Lower leg skin (tissue), 3 donors: ENCODE data around the gene RAPGEF4.

Source experiments
- CTCF ChIP-seq, 3 donors: fragments of 450-650 bp; IDR thresholded peaks; one replicate each; pipeline ENCODE4 v1.5.1; 2016; ENCODE audit warnings: antibody characterized with exemption in 3 of 3, mild to moderate bottlenecking in 3 of 3, moderate library complexity in 2 of 3
- POLR2A ChIP-seq, 2 donors: fragments of 450-650 bp; IDR thresholded peaks; one replicate each; pipeline ENCODE4 v1.6.1; 2016 to 2017; ENCODE audit warnings: antibody characterized with exemption in 2 of 2, mild to moderate bottlenecking in 1 of 2, moderate library complexity in 1 of 2

GRCh38 chr2:172929644-172930043 lies 194.0 kb downstream of the RAPGEF4 start:
- TF ChIP-seq CTCF (IDR thresholded peaks at IDR 0.05), result no peak
- no peak for TF ChIP-seq POLR2A (IDR thresholded peaks at IDR 0.05)
